Measurements from ENCODE around the gene OR5K4.

The OR5K4 gene

GRCh38 chr3:98404010-98404409, 50.4 kb downstream of the OR5K4 start:
- DNase-seq (ENCODE audit: extremely low spot score) = no peak
- TF ChIP-seq HDGF (IDR thresholded peaks at IDR 0.05; ENCODE audit: borderline replicate concordance) (no peak), PKNOX1 (IDR thresholded peaks at IDR 0.05) (no peak), ARNT (IDR thresholded peaks at IDR 0.05) (no peak), CTBP1 (IDR thresholded peaks at IDR 0.05; ENCODE audit: borderline replicate concordance) (no peak), NFRKB (IDR thresholded peaks at IDR 0.05) (no peak), ZNF384 (IDR thresholded peaks at IDR 0.05) (no peak), ELF4 (IDR thresholded peaks at IDR 0.05) (no peak), FOXK2 (IDR thresholded peaks at IDR 0.05) (no peak), FOXM1 (IDR thresholded peaks at IDR 0.05; ENCODE audit: borderline replicate concordance) (no peak), TARDBP (IDR thresholded peaks at IDR 0.05) (no peak)
- ChIA-PET CTCF (no interaction called here), POLR2A (no interaction called here)
